CD1c-positive myeloid dendritic cell (primary cell): ENCODE data around the gene SMAD7.
A peak's percentile ranks its signal among the peaks of the same experiment; 100 is the strongest.

Source experiments
- DNase-seq: peaks from one replicate; pipeline ENCODE4 v3.0.0-alpha.2; 2016; ENCODE audit errors: extremely low spot score

SMAD7 gene

DNA sequence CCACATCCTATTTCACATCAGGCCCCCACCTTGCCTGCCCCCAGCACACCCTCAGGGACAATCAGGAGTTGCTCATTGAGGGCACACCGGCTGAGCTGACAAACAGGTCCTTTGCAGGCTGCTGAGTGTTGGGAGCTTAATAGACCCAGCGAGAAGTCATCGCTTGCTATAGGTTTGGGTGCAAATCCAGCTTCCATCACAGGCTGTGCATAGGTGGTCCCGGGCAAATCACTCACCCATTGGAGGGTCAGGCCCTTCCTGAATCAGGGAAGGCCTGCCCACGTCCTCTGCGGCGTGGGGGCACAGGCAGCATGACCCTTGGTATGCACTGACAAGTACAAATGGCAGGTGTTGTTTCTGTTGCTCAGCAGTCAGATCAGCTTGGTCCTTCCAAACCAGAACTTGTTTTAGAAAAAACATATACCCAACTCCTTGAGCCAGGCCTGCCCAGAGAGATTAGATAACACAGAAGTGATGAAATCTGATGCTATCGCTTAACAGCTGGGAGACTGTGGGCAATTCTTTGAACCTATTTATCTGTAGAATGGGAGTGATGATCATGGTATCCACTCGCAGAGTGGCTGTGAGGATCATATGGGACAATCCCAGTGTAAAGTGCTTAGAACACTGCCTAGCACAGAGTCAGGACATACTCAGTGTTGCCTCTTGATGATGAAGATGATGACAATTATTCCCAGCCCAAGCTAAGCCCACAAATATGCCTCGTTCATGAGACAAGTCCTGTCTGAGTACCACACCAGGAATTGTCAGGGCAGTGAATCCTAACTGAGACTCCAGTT lies 34.9 kb downstream of the SMAD7 start:
- DNase-seq: no peak

- DNase-seq: no peak
Observed at GRCh38 chr18:48914581-48915251, 36.0 kb downstream of the SMAD7 start.

- no peak for DNase-seq
Observed at GRCh38 chr18:48913775-48914174, 37.0 kb downstream of the SMAD7 start.

GRCh38 chr18:48913201-48913600 lies 37.6 kb downstream of the SMAD7 start:
- no peak for DNase-seq

- no peak for DNase-seq
Observed at GRCh38 chr18:48910972-48911545, 39.7 kb downstream of the SMAD7 start.

- DNase-seq: no peak
Observed at GRCh38 chr18:48909721-48910120, 41.0 kb downstream of the SMAD7 start.

DNA sequence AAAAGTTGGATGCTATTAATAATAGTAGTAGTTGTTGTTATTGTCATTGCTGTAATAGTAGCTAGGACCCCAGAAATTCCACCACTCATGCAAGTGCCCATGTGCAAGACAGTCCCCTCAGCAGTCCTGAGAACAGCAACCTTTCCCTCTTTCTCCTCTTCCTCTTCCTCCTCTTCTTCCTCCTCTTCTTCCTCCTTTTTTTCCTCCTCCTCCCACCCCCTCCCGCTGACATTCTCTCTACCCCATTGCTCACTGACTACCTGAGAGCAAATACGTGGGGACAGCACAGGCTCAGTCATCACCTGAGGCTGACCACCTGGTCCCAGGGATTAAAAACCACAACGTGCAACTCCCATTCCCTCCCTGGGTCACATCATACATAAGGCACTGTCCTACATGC lies 41.8 kb downstream of the SMAD7 start:
- DNase-seq: no peak

GRCh38 chr18:48905513-48905912 lies 45.3 kb downstream of the SMAD7 start:
- DNase-seq: peak; percentile 55

GRCh38 chr18:48904847-48905394 lies 45.8 kb downstream of the SMAD7 start:
- DNase-seq: no peak

DNA sequence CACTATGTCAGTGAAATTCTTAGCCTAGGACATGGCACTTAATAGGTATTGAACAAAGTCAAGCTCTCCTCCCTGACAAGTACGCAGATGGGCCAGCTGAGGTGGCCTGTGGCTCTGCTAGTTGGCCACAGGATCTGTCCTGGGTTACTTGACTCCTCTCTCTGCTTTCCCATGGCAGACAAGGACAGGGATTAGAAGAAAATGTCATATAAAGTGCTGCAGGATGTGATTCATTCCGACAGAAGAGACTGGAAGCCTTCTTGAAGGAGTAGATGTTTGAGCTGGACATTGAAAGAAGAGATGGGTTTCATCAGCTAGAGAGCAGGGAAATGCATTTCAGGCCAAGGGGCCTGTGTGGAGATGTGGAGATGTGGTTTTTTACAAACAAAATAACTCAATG lies 46.7 kb downstream of the SMAD7 start:
- no peak for DNase-seq

- peak; percentile 62 for DNase-seq
Observed at GRCh38 chr18:48902856-48903601, 47.7 kb downstream of the SMAD7 start.

- peak; percentile 81 for DNase-seq
Observed at GRCh38 chr18:48902023-48902855, 48.5 kb downstream of the SMAD7 start.

DNA sequence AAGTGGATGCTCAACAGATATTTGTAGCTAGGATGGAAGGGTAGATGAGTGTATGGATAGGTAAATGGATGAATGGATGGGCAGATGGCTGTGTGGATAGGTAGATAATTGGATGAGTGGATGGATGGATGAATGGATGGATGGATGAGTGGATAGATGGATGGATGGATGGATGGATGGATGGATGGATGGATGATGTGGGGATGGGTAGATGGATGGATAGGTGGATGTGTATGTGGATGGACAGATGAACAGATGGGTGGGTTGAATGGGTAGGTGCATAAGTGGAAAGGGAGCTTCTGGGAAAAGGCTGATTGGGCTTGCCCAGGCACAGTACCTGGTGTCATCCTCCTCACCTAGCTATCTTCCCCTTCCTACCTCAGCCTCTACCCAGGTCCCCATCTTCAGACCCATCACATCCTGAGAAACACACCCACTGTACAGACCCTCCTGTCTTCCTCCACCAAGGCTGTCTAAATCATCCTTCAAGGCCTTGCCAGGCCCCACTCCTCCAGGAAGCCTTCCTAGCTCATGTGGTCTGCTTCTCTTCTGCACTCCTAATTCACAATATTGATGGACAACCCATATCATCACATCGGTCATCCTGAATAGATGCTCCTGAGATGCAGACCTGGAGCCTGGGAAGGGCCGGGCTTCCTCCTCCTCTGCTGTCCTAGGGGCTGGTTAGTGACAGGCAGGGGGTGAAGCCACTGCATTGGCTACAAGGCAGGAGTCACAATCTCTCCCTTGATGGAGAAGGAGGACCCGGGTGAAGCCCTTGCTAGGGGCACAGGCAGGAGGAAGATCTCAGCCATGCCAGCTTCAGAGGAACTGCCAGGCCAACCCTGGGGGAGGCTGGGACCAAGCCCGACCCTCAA lies 49.4 kb downstream of the SMAD7 start:
- DNase-seq: no peak

GRCh38 chr18:48900469-48900868 lies 50.3 kb downstream of the SMAD7 start:
- no peak for DNase-seq

GRCh38 chr18:48899558-48900174 lies 51.1 kb downstream of the SMAD7 start:
- no peak for DNase-seq

DNA sequence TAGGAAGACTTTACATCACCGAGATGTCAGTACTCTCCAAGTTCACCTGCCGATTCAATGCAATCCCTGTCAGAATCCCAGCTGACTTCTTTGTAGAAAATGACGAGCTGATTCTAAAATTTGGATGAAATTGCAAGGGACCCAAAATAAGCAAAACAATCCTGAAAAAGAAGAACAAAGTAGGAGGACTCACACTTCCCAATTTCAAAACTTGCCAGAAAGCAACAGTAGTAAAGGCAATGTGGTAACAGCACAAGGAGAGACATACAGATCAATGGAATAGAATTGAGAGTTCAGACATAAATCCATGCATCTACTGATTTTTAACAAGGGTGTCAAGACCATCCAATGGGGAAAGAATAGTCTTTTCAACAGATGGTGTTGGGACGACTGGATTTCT lies 52.2 kb downstream of the SMAD7 start:
- peak; percentile 60 for DNase-seq

DNA sequence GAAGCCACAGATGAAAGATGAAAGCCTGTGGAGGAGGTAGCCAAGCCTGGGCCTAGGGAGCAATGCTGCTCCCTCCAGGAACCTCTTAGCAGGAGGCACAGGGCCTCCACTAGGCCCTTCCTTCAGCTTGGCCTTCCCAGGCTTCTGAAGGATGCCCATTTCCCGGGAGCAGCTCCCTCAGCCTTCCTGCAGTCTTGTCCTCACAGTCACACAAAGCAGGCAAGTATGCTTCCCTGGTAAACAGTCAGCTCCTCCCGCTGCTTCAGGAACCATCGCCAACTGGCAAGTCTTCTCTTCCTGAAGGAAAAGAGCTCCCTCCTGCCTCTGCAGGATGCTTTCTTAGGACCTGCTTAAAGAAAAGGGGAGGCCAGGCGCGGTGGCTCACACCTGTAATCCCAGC lies 53.2 kb downstream of the SMAD7 start:
- no peak for DNase-seq

DNA sequence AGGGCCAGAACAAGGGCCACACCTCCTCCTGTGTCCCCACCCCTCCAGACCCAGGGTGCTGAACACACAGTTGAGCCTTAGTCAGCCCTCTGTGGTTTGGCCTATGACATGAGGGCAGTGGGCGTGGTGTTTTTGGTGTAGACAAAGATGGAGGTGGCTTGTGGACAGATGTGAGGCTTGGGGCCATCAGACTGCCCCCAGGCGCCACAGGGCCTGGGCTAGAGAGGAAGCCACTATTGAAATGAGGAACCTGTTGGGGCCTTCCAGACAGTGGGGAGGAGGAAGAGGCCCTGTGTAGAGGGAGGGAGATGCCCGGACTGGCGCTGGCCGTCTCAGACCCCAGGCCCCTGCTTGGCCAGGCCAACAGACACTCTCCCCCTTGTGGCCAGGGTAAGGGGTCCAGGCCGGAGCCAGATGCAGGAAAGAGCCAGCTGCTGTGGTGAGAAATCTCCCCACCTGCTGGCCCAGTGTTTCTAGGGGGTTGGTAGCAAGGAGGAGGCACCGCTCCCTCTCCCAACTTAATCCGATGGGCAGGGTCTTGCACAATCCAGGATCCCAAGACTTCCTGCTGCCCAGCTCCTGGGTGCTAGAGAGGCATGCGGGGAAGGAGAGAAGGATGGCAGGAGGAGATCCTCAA lies 53.8 kb downstream of the SMAD7 start:
- peak; percentile 98 for DNase-seq

DNA sequence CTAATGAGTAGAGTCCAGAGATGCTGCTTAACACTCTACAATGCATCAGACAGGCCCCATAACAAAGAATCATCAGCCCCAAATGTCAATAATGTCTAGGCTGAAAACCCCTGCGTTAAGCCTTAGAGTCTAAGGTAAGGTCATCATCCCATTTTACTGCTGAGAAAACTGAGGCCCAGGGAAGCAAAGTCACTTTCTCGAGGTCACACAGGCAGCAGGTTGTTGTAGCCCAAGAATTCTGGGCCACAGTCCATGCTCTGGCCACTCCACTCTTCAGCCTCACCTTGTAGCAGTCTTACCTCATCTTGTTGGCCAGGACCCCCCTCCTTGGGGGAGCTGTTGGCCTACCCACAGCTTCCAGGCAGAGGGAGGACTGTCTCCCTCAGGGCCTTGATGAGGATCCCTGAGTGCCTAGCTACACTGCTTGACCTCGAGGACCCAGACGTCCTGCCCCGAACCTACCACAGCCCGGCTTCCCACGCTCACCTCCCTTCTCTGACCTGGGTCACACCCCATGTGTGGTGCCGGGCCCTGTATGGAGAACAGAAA lies 54.4 kb downstream of the SMAD7 start:
- DNase-seq: no peak
